ENCODE measurements around the gene SETBP1. TPM values are rescaled to one million over a fixed set of nuclear protein-coding genes. Genes with fewer than 3 reads are reported as not detected.

SETBP1 gene
- total and polyA plus RNA-seq, 2 of the 13 experiments (the other 11 are each of a cell fraction or from before 2014, with no cell fraction given): 0.18 to 0.65 TPM

- no peak for TF ChIP-seq ZNF343 (CRISPR knock-in tag; IDR thresholded peaks at IDR 0.05)
- TF ChIP-seq ZNF703 (CRISPR knock-in tag; IDR thresholded peaks at IDR 0.05; ENCODE audit: borderline replicate concordance): no peak
- TF ChIP-seq HDAC1 (CRISPR knock-in tag; IDR thresholded peaks at IDR 0.05): no peak
- TF ChIP-seq AFF4 (CRISPR knock-in tag; IDR thresholded peaks at IDR 0.05): no peak
- TF ChIP-seq ZNF274 (CRISPR knock-in tag; IDR thresholded peaks at IDR 0.05): no peak
- TF ChIP-seq TBX3 (IDR thresholded peaks at IDR 0.05; ENCODE audit: borderline replicate concordance): no peak
- TF ChIP-seq ZNF773 (CRISPR knock-in tag; IDR thresholded peaks at IDR 0.05; ENCODE audit: borderline replicate concordance): no peak
- peak; percentile 54 for TF ChIP-seq ZFY (CRISPR knock-in tag; IDR thresholded peaks at IDR 0.05)
- TF ChIP-seq ZNF670 (CRISPR knock-in tag; IDR thresholded peaks at IDR 0.05; ENCODE audit: borderline replicate concordance): no peak
- TF ChIP-seq IKZF5 (CRISPR knock-in tag; IDR thresholded peaks at IDR 0.05): 0 out of 2 replicates have a peak, but pooled peaks have one; percentile 28
- no peak for TF ChIP-seq ADNP (CRISPR knock-in tag; IDR thresholded peaks at IDR 0.05)
- no peak for TF ChIP-seq ZFP36L1 (CRISPR knock-in tag; IDR thresholded peaks at IDR 0.05)
- TF ChIP-seq SALL2 (CRISPR knock-in tag; IDR thresholded peaks at IDR 0.05): no peak
- TF ChIP-seq MTA3 (CRISPR knock-in tag; IDR thresholded peaks at IDR 0.05): no peak
- TF ChIP-seq LBX2 (CRISPR knock-in tag; IDR thresholded peaks at IDR 0.05; ENCODE audit: borderline replicate concordance): peak; percentile 28; the same call in 1 of the 2 replicates
- no peak for TF ChIP-seq ZNF180 (CRISPR knock-in tag; IDR thresholded peaks at IDR 0.05; ENCODE audit: borderline replicate concordance, low read depth)
- no peak for TF ChIP-seq SIN3A (IDR thresholded peaks at IDR 0.05; ENCODE audit: borderline replicate concordance, low read depth, low read length)
- TF ChIP-seq CBFB (CRISPR knock-in tag; IDR thresholded peaks at IDR 0.05): no peak
- no peak for TF ChIP-seq RXRA (CRISPR knock-in tag; IDR thresholded peaks at IDR 0.05)
- TF ChIP-seq ZSCAN9 (CRISPR knock-in tag; IDR thresholded peaks at IDR 0.05; ENCODE audit: borderline replicate concordance): no peak
- no peak for TF ChIP-seq ATF1 (CRISPR knock-in tag; IDR thresholded peaks at IDR 0.05)
- no peak for TF ChIP-seq TMF1 (CRISPR knock-in tag; IDR thresholded peaks at IDR 0.05; ENCODE audit: low read depth)
- TF ChIP-seq CBX5 (CRISPR knock-in tag; IDR thresholded peaks at IDR 0.05; ENCODE audit: borderline replicate concordance): no peak
- 0 out of 2 replicates have a peak, but pooled peaks have one; percentile 23 for TF ChIP-seq THAP11 (CRISPR knock-in tag; IDR thresholded peaks at IDR 0.05)
- TF ChIP-seq PHF21A (CRISPR knock-in tag; IDR thresholded peaks at IDR 0.05): no peak
- no peak for TF ChIP-seq ARNT2 (CRISPR knock-in tag; IDR thresholded peaks at IDR 0.05; ENCODE audit: low read depth)
- TF ChIP-seq ZSCAN12 (CRISPR knock-in tag; IDR thresholded peaks at IDR 0.05): no peak
These were observed 1.4 kb upstream of the SETBP1 start (continued) for GRCh38 chr18:44679056-44679913.
